Brain pericyte (primary cell): ENCODE data around the gene KIF14.
"Not testable (repeated sequence)": the region's sequence is repeated elsewhere in the genome, so short reads cannot be mapped to it uniquely, and the experiment has no call there.

Experiments used
- DNase-seq: peaks from one replicate; pipeline ENCODE4 v3.0.0-alpha.2; 2012; ENCODE audit warnings: low read depth, low spot score

KIF14 gene

DNA sequence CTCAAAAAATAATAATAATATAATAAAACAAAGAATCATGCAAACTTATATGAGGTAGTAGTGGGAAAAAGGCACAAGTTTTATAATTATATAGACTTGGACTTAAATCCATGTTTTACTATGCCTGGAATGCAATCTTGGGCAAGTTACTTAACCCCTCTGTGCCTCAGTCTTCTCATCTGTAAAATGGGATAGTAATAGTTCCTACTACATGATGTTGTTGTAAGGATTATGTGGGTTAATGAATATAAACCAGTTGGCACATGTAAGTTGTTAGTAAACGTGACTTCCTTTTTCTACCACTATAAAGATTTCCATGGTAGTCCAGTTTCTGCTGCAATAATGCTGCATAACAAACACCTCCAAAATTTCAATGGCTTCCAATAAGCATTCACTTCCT, 10.8 kb upstream of the KIF14 start:
- no peak for DNase-seq

- DNase-seq = not testable (repeated sequence)
These were observed 10.0 kb upstream of the KIF14 start for GRCh38 chr1:200630515-200630899.

DNA sequence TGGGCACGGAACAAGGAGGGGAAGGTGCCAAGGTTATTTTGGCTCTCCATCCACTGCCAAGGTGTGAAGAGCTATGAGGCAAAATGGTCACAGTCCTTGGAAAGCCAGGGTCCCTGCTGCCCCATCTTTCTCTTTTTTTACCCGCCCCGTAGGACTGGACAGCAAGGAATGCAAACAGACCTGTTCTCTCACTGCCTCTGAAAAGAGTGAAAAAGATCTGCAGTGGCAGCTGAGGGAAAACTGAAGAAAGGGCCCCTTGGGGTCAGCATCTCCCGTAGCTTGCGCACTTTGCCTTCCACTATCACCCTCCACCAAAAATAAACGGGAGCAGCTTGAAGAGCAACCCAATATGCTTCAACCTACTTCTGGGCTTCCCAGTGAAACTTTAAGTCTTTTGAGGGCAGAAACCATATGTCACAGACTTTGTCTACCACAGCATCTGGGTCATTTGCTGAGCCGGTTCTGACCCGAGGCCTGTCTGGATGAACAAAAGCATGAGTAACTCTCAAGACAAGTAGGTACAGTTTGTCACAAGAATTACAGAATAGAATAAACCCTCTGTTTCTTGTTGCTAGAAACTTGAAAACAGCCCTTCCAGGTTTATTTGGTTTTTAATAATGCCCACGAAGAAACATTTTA, 9.4 kb upstream of the KIF14 start:
- DNase-seq = no peak

DNA sequence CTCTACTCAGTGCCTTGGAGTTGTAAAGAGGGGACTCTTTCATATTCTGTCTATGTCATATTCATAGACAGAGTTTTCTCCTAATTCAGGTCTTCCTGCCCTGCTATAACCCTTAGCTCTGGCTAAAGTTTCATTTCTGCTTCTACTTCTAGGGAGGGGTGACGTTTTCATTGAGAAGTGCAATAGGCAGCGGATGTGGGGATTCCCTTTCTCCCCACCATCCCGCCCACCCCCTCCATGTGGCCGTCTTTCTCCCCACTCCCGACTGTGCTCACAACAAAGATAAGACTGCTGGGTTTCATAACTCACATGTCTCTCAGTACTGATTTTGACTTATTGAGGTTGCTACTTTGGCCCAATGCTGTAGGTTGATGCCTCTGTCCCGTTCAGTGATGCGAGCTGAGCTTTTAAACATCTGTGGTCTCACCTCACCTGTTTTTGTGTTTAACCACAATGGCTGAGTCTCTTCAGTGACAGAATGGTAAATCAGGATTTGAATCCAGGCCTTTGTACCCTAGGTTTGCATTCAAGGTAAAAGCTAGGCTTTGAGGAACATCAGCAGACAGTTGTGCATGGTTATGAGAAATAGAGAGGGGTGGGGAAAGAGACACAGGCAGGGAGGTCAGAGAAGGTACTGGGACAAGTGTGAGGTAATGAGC, 7.8 kb upstream of the KIF14 start:
- no peak for DNase-seq

- DNase-seq = no peak
These were observed 7.1 kb upstream of the KIF14 start for GRCh38 chr1:200627575-200628222.

GRCh38 chr1:200626853-200627534, 6.4 kb upstream of the KIF14 start:
- no peak for DNase-seq

GRCh38 chr1:200625381-200625824, 4.9 kb upstream of the KIF14 start:
- DNase-seq = no peak

DNA sequence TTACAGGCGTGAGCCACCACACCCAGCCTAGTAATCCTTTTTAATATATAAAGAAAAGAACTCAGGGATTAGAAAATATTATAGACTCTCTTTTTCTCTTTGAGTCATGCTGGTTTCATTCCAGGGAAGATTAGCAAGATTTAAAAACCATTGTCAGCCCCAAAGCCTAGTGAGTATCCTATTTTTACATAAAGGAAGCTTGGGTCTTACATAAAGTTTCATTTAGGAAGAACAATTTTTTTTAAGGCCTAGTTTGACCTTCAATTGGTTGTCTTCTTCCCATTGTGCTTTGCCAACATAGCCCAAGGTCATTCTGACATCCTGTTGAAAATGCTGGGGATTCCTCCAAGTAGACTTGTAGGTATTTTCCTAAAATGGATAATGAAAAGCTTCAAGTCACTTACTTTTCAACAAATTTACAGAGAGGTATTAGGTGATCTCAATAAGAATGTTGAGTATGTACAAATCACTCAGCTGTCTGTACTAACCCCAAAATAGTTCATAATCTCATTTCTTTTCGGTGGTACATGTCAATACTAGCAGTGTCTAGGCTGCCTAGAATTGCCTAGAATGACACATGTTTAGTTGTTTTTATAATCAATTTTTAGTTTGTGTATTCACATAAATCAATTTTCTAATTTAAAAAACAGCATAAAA, 4.3 kb upstream of the KIF14 start:
- DNase-seq = no peak

- no peak for DNase-seq
These were observed 668 bp downstream of the KIF14 start for GRCh38 chr1:200619894-200620272.

- DNase-seq = no peak
These were observed 9.7 kb downstream of the KIF14 start for GRCh38 chr1:200610846-200611245.

DNA sequence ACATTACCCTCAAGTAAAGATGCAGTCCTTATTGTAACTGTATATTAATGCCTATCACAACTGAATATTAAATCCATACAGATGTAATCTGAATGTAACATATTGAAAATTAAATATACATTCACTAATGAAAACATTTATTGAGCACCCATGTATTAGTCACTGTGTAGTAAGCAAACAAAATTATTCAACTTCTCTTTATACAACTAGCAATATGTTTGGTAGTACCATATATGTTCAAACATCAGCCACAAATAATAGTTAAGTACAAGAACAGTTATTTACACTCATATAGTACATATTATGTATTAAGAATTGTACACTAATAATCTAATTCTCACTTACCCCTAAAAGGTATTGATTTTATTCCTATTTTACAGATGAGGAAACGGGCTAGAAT, 17.9 kb downstream of the KIF14 start:
- DNase-seq = no peak

DNA sequence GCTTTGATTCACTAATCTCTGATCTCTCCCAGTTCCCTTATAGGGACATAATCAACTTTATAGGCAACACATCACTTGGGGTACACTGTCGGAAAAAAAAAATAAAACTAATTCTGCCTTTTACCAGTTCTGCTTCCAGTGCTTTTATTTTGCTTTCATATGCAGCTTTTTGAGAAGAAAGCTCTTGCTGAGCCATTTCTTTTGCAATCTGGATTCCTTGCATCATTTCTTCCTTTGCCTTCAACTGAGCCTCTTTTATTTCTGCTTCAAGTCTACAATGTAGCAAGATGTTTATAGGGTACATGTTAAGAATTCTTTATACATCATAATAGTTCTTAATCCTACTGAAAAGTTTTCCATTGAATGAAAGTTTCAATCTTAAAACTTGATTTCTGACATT, 30.6 kb downstream of the KIF14 start:
- DNase-seq = no peak

- DNase-seq = no peak
These were observed 31.9 kb downstream of the KIF14 start for GRCh38 chr1:200588698-200589097.

- DNase-seq = no peak
These were observed 56.2 kb downstream of the KIF14 start for GRCh38 chr1:200564319-200564718.

DNA sequence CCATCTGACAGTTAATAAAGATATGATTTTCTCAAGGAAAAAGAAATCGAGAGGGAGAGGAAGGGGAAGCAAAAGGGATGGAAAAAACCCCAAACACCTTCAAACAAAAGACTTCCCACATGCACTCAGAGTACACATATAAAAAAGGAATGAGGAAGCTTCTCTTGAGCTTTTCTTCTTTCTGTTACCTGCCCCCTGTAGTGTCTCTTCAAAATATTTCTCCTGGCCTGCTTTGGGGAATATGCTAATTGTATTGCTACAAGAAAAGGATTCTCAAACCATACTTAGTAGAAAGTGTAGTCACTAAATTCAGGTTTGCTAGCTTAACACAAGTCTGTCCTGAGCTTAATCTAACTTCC, 58.7 kb downstream of the KIF14 start:
- DNase-seq = no peak

- peak; percentile 8 for DNase-seq
These were observed 61.6 kb downstream of the KIF14 start for GRCh38 chr1:200558866-200559459.

DNA sequence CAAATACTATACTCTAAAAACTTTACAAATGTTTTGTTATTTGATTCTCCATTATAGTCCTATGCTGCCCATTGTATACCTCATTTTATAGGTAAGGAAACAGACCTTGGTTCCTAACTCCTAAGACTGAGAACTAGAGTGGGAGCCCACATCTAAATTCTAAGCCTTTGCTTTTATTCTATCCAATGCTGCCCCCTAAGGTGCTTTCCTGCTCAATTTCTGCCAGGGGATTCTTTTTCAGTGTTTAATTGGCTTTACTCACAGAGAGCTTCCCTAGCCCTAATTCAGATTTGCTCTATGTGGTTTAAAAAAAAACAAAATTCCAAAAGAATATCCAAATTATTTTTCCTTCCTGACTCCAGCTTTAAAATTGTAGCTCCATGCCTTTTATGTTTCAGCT, 64.5 kb downstream of the KIF14 start:
- DNase-seq = no peak

DNA sequence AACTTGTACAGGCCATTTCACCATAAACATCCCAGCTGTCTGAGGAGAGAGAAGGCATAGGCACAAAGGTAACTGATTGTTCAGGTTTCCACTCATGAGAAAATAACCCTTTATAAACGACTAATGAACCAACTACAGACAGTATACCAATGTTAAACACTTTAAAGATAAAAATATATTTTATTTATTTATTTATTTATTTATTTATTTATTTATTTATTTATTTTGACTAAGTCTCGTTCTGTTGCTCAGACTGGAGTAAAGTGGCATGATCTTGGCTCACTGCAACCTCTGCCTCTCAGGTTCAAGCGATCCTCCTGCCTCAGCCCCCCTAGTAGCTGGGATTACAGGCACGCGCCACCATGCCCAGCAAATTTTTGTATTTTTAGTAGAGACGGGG, 67.8 kb downstream of the KIF14 start:
- DNase-seq = not testable (repeated sequence)

DNA sequence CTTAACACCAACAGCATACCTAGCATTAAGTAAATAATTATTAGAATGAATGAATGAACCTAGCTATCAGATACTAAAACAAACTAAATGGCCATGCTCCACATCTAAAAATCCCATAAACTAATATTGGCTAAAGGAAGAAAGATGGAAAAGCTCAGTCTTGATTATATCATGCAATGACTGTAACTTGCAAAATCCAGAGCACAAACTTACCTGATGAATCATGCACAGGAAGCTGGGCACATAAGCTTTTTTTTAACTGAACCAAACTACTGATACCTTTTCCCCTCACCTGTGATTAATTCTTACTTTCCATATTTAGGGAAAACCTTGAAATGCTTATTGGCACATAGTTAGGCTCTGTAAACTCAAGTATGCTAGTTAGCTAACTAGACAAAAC, 70.2 kb downstream of the KIF14 start:
- DNase-seq = no peak

DNA sequence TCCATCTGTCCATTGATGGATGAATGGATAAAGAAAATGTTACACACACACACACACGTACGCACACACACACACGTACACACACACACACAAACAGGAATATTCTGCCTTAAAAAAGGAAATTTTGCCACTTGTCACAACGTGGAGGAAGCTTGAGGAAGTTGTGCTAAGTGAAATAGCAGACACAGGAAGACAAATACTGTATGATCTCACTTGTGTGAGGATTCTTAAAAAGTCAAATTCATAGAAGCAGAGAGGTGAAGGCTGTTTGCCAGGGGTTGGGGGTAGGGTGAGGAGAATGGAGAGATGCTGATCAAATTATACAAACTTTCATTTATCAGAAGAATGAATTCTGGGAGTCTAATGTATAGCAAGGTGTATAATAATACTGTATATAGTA, 73.2 kb downstream of the KIF14 start:
- no peak for DNase-seq

GRCh38 chr1:200546577-200546976, 74.0 kb downstream of the KIF14 start:
- no peak for DNase-seq

DNA sequence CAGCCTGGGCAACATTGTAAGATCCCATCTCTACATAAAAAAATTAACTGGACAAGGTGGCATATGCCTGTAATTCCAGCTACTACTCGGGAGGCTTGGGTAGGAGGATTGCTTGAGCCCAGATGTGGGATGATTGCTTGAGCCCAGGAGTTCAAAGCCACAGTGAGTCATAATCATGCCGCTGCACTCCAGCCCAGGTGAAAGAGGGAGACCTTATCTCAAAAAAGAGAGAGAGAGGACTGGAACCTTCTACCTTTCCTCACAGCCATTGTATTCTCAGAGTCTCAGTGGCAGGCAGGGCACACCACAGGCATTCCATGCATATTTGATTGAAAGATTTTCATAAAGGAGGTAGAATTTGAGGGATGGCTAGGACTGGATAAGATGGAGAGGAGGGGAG, 78.4 kb downstream of the KIF14 start:
- DNase-seq = no peak
